Lung (tissue), 12 donors: ENCODE results near the gene SUPT3H. TPM values are rescaled to one million over a fixed set of nuclear protein-coding genes. Genes with fewer than 3 reads are reported as not detected.

ENCODE experiments used
- ATAC-seq: fragments of 200-7000 bp; cut with Tn5 transposase; one replicate; pipeline ENCODE4 v1.9.1; 2020; ENCODE audit warnings: moderate number of reproducible peaks; ENCODE audit not compliant: insufficient read depth, low FRiP score
- DNase-seq, 3 donors: peaks; one replicate each; pipeline ENCODE4 v3.0.0-alpha.2; 2013 to 2017
- H3K27ac ChIP-seq, 2 donors: one replicate each; pipeline ENCODE4 v1.5.1; 2013; ENCODE audit warnings: mild to moderate bottlenecking in 2 of 2, moderate library complexity in 2 of 2, control low read depth in 1 of 2, inconsistent platforms in 1 of 2, low read depth in 1 of 2, low read length in 1 of 2
- H3K27me3 ChIP-seq, 3 donors: one replicate each; pipeline ENCODE4 v1.5.1; 2013; ENCODE audit warnings: low read length in 2 of 3; ENCODE audit not compliant: control insufficient read depth in 3 of 3, insufficient read depth in 3 of 3
- H3K36me3 ChIP-seq, 4 donors: one replicate each; pipeline ENCODE4 v1.5.1; 2013; ENCODE audit warnings: low read length in 4 of 4, mild to moderate bottlenecking in 1 of 4, moderate library complexity in 1 of 4; ENCODE audit not compliant: control insufficient read depth in 4 of 4, insufficient read depth in 4 of 4
- H3K4me1 ChIP-seq, 5 donors: one replicate each; pipeline ENCODE4 v1.5.1; 2013; ENCODE audit warnings: low read length in 5 of 5, mild to moderate bottlenecking in 2 of 5, moderate library complexity in 1 of 5; ENCODE audit not compliant: control insufficient read depth in 5 of 5, insufficient read depth in 5 of 5
- H3K4me3 ChIP-seq: one replicate; pipeline ENCODE4 v1.5.1; 2013; ENCODE audit warnings: mild to moderate bottlenecking, control low read depth, moderate library complexity
- H3K9ac ChIP-seq, 2 donors: one replicate each; pipeline ENCODE4 v1.5.1; 2013; ENCODE audit warnings: low read length in 2 of 2, control low read depth in 1 of 2; ENCODE audit not compliant: insufficient read depth in 1 of 2
- H3K9me3 ChIP-seq, 4 donors: one replicate each; pipeline ENCODE4 v1.5.1; 2013; ENCODE audit warnings: low read length in 3 of 4, mild to moderate bottlenecking in 1 of 4, moderate library complexity in 1 of 4; ENCODE audit not compliant: control insufficient read depth in 4 of 4, insufficient read depth in 3 of 4
- CTCF ChIP-seq: IDR thresholded peaks from 2 replicates; pipeline ENCODE4 v1.5.1; 2012; ENCODE audit warnings: mild to moderate bottlenecking; ENCODE audit errors: control extremely low read depth, extremely low read depth
- WGBS, 2 donors: extraction: QIAGEN DNeasy Blood & Tissue Kit; methylation state at CpG; one replicate each; pipeline ENCODE4 v1.1.7; 2013; 5-methylcytosine and 5-hydroxymethylcytosine counted together
- polyA plus RNA-seq, 2 donors: library from polyadenylated mRNA; stranded (reverse); fragments of 200-250 nt; gene quantifications; one replicate each; pipeline ENCODE4 v1.2.1, GENCODE V29; 2013
- total RNA-seq, 2 donors: library from RNA; depleted of rRNA in 1 of 2; stranded (reverse); fragments of >200 nt in 1 of 2; gene quantifications; one replicate each; pipeline ENCODE4 v1.2.1, GENCODE V29; 2014 to 2021
- donor health status: control.
- donor health status: control.
- donor health status: Bipolar disorder and iron deficiency.
- donor health status: healthy.
- donor health status: DM: yes; HTN: yes; CAD: no.

SUPT3H gene
- total and polyA plus RNA-seq, 4 donors: 5.2 to 17.4 (median 8.2) TPM

- no peak overlapping the region for H3K4me3 ChIP-seq
- no peak overlapping the region for H3K9ac ChIP-seq
- 85 to 86% methylated on average over 9 of the region's 9 CpGs for WGBS, 2 donors
- H3K36me3 ChIP-seq: no peaks in the 10 kb centered on the region
- H3K27me3 ChIP-seq: no peaks in the 10 kb centered on the region
- no peaks in the 10 kb centered on the region for H3K9me3 ChIP-seq
- no peaks in the 10 kb centered on the region for H3K4me1 ChIP-seq
- ATAC-seq (no peak), DNase-seq (peak in 2 of 3 donors; percentile 27 to 51)
- H3K27ac ChIP-seq: no peak overlapping the region
- no peak for TF ChIP-seq CTCF
Observed at GRCh38 chr6:45256697-45257695, 120.7 kb downstream of the SUPT3H start.

DNA sequence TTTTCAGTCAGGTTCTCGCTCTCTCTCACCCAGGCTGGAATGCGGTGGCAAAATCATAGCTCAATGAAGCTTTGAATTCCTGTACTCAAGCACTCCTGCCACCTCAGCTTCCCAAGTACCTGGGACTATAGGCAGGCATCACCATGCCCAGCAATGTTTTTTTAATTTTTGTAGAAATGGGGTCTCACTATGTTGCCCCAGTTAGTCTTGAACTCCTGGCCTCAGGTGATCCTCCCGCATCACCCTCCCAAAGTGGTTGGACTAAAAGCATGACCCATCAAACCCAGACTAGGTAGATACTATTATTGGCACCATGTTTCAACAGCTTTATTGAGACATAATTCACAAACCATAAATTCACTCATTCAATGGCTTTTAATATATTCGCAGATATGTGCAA, 122.3 kb downstream of the SUPT3H start:
- no peak for TF ChIP-seq CTCF
- Histone ChIP-seq H3K4me1 (no peaks in the 10 kb centered on the region), H3K9ac (no peak overlapping the region), H3K9me3 (no peaks in the 10 kb centered on the region), H3K27ac (no peak overlapping the region), H3K27me3 (no peaks in the 10 kb centered on the region), H3K36me3 (no peaks in the 10 kb centered on the region), H3K4me3 (no peak overlapping the region)
- ATAC-seq (no peak), DNase-seq (no peak)
- 98 to 99% methylated on average over 4 of the region's 4 CpGs for whole genome bisulfite sequencing, 2 donors

DNA sequence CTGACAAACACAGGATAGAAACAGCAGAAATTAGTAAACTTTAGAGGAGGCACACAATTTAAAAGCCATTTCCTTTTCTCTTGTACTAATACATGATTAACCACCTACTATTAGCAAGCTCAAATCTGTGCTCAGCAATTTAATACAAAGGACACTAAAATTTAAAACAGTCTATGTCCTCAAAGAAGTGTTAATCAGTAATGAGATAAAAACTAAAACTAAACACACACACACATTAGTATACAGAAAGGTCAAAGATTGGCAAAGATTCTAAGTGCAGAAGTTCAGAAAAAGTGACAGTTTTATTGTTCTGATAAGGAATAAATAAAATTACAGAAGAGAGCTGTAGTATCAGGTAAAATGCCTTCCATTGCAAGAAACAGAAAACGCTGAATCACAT, 123.5 kb downstream of the SUPT3H start:
- H3K9me3 ChIP-seq: no peaks in the 10 kb centered on the region
- H3K9ac ChIP-seq: no peak overlapping the region
- WGBS, 2 donors: 82 to 89% methylated on average over 1 of the region's 1 CpG
- H3K36me3 ChIP-seq: no peaks in the 10 kb centered on the region
- no peak for DNase-seq
- H3K4me1 ChIP-seq: no peaks in the 10 kb centered on the region
- TF ChIP-seq CTCF: no peak
- no peak overlapping the region for H3K27ac ChIP-seq
- H3K4me3 ChIP-seq: no peak overlapping the region
- no peak for ATAC-seq
- no peaks in the 10 kb centered on the region for H3K27me3 ChIP-seq
